HG03575 (cell line): Measurements from ENCODE around the gene PPP1CA.

Experiments used
- ATAC-seq: cut with Tn5 transposase; IDR thresholded peaks from one replicate; pipeline ENCODE4 v1.9.1; 2021; ENCODE audit not compliant: unreplicated experiment, insufficient number of reproducible peaks, low FRiP score; ENCODE audit errors: extremely low read depth

PPP1CA gene

DNA sequence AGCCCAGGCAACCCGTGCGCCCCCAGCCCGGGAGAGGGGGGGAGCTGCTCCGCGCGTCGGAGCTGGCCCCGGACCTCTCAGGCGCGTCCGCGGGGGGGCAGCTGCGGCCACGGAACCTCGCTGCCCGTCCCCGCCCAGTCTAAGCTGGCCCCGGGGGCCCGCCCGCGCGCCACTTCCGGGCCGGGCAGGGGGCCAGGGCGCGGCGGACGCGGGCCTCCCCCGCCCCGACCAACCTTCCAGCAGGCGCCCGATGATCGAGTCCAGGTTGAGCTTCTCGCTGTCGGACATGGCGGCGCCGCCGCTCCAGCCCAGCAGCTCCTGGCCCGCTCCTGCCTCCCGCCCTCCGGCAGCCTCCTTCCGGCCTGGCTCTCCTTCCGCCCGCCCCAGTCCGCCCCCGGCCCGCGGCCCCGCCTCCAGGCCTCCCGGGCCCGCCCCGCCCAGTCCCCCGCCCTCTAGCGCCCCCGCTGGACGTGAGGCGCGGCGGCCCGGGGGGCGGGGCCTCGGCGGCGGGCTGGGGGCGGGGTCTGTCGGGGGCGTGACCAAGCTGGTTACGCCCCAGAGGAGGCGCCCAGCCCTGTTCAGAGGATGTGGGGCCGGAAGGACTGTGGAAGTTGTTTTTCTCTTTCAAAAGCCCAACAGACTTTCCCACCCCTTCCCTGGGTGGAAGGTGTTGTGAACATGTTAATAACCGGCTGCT, at the start of gene PPP1CA:
Gene PPP1CA, minus strand, starts transcription at position 364 of the 697 bp plus-strand sequence. Its CDS starts 76 bp downstream, at position 288.
- ATAC-seq = no peak

DNA sequence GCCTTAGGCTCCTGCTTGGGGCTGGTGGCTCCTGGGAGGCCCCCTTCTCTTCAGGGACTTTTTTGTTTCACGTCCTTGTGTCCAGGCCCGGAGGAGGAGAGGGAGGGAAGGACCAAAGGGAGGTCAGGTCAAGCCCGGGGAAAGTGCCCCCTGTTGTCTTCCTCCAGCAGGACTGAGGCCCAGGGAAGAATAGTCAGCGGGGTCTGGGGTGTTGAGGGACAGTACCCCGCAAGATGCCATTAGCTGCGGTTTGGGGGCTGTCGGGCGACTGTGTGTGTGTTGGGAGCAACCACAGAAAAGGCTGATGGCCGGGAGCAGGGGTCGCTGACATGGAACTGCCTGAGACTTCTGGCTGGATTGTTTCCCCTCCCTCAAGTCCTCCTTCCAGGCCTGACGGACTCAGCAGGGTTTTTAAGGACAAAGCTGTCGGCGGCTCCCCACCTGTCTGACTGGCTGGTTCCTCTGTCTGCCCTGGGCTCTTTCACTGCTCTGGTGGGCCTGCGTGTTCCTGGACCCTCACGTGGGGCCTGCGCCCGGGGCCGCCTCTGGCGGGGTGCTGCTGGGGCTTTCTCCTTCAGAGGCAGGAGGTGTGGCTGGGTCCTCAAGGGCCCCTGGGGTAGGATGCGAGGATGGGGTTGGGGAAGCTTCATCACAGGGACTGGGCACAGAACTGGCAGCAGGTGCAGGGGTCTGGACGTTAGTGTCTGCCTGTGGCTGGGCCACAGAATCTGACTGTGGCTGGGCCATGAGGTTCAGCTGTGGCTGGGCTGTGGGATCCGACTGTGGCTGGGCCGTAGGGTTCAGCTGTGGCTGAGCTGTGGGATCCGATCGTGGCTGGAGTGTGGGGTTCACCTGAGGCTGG, 49.4 kb upstream of the PPP1CA start:
- no peak for ATAC-seq

DNA sequence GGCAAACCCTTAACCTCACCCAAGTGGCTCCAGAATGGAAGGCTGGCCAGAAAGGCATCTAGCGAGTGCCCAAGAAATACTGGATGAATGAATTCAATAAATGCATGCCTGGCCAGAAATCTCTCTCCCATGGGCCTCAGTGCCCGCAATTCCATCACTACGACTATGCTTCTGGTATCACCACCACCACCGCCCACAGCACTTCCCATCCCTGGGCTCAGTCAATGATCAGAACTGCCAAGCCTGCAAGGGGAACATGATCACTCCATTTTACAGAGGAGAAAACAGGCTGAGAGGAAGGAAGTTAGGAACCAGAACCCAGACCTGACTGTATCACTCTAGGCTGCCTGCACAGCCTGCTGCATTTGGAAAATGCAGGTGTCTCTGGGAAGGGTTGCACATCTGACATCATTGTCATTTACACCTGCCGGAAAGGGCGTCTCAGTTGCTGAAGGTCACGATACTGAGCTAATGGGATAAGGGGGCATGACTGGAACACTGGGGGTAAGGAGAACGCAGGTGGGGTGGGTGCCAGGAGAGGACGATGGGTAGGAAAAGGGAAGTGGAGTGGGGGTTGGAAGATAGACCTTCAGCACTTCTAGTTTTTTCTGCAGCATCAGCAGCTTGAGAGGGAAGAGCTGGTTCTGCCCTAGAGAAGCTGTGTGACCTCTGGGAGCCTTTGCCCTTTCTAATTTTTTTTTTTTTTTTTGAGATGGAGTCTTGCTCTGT, 47.6 kb upstream of the PPP1CA start:
- ATAC-seq = no peak

DNA sequence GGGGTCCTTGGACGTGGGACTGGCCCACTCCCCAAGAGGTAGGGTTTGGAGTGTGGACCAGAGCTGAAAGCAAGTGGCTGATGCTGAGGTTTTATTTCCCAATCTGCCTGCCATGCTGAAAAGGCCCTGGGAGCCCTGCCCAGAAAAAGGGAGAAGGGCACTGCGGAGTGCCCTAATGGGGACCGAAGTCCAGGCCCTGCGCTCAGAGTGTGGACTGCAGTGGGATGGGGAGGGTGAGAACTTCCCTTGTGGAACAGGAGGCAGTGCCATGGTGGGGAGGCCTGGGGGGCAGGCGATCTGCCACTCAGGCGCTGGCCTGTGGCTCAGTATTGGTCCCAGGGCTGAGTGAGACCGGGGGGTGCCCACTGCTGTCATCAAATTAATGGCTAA, 46.6 kb upstream of the PPP1CA start:
- no peak for ATAC-seq

DNA sequence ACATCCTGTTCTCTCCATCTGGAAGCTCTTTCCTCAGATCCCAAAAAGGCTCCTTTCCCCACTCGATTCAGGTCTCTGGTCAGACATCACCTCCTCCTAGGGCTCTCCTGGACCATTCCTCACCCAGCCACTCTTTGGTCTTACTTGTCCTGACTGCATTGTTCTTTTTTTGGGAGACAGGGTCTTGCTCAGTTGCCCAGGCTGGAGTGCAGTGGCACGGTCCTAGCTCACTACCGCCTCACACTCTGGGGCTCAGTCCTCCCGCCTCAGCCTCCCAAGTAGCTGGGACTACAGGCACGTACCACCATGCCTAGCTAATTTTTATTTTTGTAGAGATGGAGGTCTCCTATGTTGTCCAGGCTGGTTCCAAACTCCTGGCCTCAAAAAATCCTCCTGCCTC, 43.9 kb upstream of the PPP1CA start:
- ATAC-seq = no peak

DNA sequence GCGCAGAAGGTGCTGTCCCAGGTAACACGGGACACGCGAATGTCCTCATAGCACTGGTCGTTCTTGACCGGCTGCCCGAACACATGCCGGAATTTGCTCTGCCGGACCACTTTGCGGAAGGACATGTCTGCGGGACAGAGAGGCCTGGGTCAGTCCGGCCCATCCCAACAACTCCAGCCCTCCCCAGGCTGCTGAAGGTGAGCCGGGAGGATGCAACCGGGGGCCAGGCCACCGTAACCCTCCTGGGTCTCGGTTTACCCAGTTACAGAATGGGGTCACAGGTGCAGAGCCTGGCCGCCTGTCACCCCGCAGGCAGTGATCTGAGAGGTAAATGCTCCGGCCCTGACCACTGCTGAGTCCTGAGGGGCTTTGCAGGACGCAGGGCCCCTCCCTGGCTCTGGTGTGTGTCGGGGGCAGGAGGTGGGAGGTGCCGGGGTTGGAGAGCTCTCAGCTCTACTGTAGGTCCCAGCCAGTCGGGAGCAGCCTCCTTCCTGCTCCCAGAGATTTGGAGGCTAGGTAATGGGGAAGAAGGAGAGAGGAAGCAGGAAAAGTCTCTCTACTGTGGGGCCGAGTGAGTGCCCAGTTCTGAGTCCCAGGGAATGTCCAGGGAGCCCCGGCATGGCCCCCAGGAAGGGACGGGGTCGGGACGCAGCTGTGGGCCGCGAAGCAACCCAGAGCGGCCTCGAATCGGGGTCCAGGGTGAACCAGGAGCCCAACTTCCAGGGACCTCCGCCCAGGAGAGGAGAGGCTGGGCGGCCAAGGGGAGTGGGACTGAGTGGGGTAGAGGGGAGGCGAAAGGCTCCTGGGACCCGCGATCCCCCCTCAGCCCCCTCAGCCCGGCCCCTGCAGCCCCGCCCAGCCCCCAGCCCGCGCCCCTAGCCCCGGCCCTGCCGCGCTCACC, 41.1 kb upstream of the PPP1CA start:
- ATAC-seq = no peak

DNA sequence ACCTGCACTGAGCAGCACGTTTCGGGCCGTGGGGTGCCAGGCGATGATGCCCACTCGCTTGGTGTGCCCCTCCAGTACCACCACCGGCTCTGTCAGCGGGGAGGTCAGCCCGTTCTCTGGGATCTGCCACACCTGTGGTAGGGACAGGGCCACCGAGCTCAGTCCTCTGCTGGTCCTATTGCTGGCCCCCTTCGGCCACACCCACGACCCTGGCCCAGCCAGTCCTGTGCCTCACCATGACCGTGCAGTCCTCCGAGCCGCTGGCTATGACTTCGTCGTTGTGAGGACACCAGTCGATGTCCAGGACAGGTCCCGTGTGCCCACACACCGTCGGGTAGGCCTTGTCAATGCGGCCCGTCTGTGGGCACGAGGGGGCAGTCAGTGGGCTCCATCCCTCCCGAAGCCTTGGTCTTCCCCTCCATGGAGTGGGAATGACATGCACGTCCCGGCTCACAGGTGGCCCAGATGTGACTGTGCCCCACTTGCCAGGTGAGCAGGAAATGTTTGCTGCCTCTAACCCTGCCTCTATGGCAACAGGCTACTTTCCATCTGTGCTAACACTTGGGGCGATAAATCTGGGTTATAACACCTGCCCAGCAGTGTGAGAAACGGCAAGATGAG, 40.2 kb upstream of the PPP1CA start:
- ATAC-seq = no peak

DNA sequence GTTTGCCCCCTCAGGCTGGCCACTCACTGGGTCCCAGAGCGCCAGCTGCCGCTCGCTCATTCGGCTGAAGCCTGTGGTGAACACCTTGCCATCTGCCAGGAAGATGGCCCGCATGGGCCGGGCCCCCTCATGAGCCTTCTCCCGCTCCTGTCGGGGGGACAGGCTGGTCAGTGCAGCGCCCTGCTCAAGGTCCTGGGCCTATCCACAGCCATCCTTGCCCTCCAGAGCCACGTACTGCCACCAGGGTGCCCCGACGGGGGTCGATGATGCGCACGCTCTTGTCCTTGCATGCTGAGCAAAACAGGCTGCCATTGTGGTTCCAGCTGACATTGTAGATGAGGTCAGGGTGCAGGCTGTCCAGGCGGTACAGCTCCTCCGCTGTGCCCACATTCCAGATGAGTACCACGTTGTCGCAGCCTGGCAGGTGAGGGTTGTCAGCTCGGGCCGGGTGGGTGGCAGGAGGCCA, 39.5 kb upstream of the PPP1CA start:
- ATAC-seq = no peak

DNA sequence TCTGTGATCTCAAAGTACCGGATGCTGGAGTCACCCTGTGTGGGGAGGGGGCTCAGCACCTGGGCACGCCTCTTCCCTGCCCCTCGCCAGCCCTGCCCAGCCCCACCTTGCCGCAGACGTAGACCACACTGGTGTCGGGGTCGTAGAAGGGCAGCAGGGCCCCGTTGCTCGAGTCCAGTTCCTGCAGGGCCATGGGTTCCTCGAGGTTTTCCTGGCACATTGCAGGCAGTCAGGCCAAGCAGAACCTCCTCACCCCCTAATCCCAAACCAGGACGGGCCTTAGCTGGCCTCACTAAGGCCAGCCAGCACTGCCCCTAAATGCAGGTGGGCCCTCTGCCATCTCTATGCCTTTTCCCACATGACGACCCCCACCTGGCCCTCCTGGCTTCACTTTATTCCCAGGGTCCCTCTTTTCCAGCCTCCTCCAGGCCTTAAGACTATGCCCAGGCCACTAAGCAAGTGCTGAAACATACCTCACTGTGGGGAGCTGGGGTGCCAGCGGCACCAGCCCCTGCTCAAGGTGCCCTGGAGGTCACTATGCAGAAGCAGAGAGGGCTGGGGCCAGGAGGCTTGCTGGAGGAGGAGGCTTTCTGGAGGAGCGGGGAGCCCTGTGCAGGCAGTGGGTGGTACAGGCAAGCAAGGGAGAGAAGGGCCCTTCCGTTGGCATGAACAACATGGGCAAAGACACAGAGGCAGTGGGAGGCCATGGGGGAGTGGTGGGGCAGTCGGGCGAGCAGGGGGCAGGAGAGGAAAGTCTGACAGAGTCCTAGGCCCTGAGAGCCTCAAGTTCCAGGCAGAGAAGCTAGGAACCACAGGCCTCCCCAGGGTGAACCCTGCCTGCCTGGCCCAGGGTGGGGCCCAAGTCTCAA, 38.8 kb upstream of the PPP1CA start:
- no peak for ATAC-seq

DNA sequence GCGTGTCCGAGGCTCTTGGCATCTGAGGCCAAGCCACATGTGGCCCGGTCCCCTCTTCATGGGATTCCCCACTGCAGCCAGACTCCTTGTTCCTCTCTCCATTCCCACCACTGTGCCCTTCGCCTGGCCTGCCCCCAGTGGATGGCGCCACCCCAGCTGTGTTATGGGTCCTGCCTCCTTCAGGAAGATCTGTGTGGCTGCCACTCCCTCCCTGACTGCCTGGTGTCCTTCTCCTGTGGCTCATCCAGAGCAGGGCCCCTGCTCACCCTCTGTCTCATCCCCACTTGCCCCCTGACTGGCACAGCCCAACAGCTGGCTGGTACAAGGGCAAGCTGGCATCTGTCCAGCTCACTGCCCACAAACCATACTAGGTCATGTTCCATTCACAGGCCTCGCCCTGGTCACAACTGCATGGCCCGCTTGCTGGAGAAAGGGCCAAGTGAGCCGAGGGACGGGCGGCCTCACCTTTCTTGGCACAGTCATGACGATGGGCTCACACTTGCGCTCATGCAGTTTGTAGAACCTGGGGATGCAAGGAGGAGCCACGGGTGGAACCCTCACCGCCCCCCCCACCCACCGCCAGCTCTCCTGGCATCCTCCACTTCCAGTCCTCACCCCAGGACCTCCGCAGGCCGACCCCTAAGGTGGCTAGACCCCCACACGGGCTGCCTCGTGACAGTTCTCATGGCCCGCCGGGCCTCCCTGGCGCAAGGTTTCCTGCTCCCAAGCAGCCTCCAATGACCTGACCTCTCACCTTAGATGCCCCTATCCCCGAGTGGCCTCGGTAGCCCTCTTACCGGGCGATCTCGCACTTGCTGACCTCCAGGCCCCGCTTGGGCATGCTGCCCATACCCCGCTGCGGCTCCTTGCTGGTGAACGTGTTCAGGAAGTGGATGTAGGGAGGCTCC, 37.9 kb upstream of the PPP1CA start:
- ATAC-seq = no peak

DNA sequence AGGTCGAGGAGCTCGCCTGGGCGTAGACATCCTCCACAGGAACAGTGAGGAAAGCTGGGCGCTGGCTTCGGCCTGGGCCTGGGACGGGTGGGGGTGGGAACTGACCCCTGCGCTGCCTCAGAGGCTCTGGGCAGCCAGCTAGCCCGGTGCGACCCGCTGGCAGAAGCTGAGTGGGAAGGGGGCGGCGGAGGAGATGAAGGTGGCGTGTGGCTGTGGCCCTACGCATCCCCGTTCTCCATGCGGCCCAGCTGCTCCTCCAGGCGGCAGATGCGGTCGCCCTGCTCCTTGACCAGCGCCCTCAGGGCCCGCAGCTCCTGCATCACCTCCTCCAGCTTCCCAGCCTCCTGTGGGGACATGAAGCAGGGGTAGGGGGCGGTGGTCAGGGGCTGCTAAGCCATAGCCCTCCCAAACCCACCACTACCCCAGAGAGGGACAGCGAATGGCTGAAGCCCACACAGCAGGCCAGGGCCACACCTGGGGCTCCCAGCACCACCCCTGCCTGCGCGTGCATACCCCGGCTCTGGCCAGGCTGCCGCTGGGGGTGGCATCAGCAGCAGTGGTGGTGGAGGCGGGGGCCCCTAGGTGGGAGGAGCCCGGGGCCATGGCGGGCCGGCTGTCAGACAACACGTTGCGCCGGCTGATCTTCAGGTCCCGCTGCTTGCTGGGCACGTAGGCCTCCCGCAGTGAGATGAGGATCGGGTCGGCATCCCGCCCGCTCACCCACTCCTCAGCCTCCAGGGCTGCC, 36.7 kb upstream of the PPP1CA start:
- ATAC-seq = no peak

DNA sequence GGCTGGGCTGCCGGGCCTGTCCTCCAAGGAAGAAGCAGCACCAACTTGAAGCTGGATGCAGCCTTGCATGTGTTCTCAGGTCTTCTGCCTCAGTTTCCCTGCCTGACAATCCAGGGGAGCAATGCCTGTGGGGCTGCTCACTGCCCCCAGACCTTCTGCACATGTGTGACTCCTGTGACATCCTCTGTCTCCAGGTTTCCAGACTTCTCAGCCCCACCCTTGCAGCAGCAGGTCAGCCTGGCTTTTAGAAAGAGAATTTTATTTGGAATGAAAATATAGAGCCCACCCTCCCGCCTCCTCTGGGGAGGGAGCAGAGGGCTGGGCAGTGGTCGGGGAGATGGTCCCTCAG, 36.1 kb upstream of the PPP1CA start:
- ATAC-seq = no peak

DNA sequence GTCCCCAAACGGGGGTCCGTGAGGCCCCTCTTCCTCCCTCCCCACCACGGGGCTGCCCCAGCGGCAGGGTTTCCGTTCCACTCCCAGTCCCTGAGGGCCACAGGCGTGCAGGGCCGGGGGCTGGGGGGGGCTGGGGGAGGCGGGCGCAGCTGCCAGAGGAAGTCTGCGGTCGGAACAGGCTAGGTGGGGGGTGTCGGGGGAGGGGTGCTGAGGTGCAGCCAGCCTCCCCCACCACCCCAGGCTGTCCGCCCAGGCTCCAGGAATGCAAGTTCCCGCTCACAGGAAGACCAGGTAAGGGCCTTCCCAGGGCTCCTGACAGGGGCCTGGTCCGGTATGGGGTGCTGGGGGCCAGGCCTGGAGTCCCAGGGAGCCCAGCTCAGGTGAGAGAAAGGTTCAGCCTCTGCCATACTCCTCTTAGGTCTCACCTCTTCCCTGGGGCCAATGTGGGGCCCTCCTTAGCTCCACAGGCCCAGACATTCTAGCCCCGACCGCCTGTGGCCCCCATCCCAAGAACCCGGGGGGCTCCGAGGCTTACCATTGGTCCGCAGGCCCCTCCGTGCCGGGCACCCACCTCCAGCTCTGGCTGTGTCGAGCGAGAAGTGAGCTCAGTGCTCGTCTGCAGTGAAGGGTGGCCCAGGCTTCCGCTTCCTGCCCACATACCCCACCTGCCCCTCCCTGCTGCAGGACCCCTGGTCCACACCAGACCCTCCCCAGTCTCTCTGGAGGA, 35.6 kb upstream of the PPP1CA start, which contains the start of gene PTPRCAP:
Gene PTPRCAP, minus strand, starts transcription at position 601 of the 727 bp plus-strand sequence. Its CDS starts 63 bp downstream, at position 538.
- ATAC-seq = no peak

DNA sequence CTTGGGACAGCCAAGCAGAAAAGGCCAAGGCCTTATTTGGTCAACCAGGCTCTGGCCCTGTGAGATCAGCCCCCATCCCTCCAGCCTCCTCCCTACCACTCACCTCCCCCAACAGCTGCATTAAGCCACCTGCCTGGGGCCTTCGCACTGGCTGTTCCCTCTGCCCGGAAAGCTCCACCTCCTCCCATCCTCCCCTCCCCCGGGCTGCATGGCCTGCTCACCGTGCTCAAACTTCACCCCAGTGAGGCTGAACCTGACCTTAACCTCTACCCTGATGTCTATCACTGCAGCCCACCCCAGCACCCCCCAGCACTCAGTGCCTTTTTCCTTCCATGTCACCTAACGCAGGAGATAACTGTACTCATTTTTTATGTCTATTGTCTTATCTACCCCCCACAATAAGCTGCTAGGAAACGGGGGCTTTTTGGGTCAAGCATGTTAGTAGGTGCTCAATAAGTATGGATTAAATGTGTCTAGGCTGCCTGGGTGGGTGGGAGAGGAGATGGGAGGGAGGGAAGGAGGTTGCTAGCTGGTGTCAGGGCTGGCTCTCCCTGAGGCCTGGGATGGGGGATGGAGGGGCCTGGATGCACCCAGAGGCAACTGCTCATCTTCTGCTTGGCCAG, 34.9 kb upstream of the PPP1CA start:
- ATAC-seq = no peak
